HEK293 (cell line): ENCODE measurements around the gene C1orf185.

Experiments used
- CTCF ChIA-PET: fragments of 350-600 bp; formaldehyde crosslinking; extraction: SDS; loops from one replicate; lab custom pipeline; 2021; ENCODE audit warnings: antibody characterized with exemption; lab: Yijun Ruan, JAX
- POLR2A ChIA-PET: fragments of 300-600 bp; formaldehyde crosslinking; extraction: SDS; loops from one replicate; lab custom pipeline; 2020; ENCODE audit warnings: antibody characterized with exemption, inconsistent platforms; lab: Yijun Ruan, JAX
- H3K27ac ChIP-seq: fragments of 200-500 bp; sonication (Bioruptor generic); 2 replicates; pipeline ENCODE4 v1.5.1; 2014; ENCODE audit warnings: low read depth, low read length, control low read depth, inconsistent platforms; ENCODE audit errors: extremely low read depth
- H3K36me3 ChIP-seq, 2 experiments: fragments of 200-500 bp in 1 of 2; sonication (Bioruptor generic) in 1 of 2; 1 replicate in 1 of 2; 2 replicates in 1 of 2; pipeline ENCODE4 v1.5.1; 2014 to 2017; ENCODE audit warnings: inconsistent platforms in 2 of 2, low read length in 2 of 2; ENCODE audit not compliant: control insufficient read depth in 2 of 2, insufficient read depth in 1 of 2
- H3K4me1 ChIP-seq: fragments of 200-500 bp; sonication (Bioruptor generic); 2 replicates; pipeline ENCODE4 v1.5.1; 2014; ENCODE audit warnings: mild to moderate bottlenecking, low read length, inconsistent platforms; ENCODE audit not compliant: control insufficient read depth, insufficient read depth
- H3K4me3 ChIP-seq: 2 replicates; pipeline ENCODE4 v1.5.1; 2011; ENCODE audit warnings: low read depth, mild to moderate bottlenecking, control low read depth, low read length, moderate library complexity
- H3K9me3 ChIP-seq: fragments of 200-500 bp; sonication (Bioruptor generic); 2 replicates; pipeline ENCODE4 v1.5.1; 2014; ENCODE audit warnings: low read depth, low read length, inconsistent platforms; ENCODE audit not compliant: control insufficient read depth, insufficient read depth
- AEBP2 ChIP-seq: fragments of 450-650 bp; formaldehyde crosslinking; IDR thresholded peaks from 2 replicates; pipeline ENCODE4 v1.5.1; 2016; ENCODE audit warnings: missing biosample characterization, missing genetic modification characterization, borderline replicate concordance
- BCL11A ChIP-seq: fragments of 450-650 bp; formaldehyde crosslinking; IDR thresholded peaks from 2 replicates; pipeline ENCODE4 v1.5.1; 2016; ENCODE audit warnings: low read depth, missing biosample characterization, missing genetic modification characterization
- EGR2 ChIP-seq: fragments of 450-650 bp; formaldehyde crosslinking; IDR thresholded peaks from 2 replicates; pipeline ENCODE4 v1.5.1; 2016; ENCODE audit warnings: low read depth, missing biosample characterization, missing genetic modification characterization
- GLIS1 ChIP-seq: fragments of 450-650 bp; formaldehyde crosslinking; IDR thresholded peaks from 2 replicates; pipeline ENCODE4 v1.5.1; 2016; ENCODE audit warnings: missing biosample characterization, missing genetic modification characterization
- KLF16 ChIP-seq: fragments of 450-650 bp; formaldehyde crosslinking; IDR thresholded peaks from 2 replicates; pipeline ENCODE4 v1.5.1; 2017; ENCODE audit warnings: missing biosample characterization, missing genetic modification characterization
- SP3 ChIP-seq: fragments of 450-650 bp; formaldehyde crosslinking; IDR thresholded peaks from 2 replicates; pipeline ENCODE4 v1.5.1; 2016; ENCODE audit warnings: missing biosample characterization, missing genetic modification characterization
- WT1 ChIP-seq: fragments of 450-650 bp; formaldehyde crosslinking; IDR thresholded peaks from 2 replicates; pipeline ENCODE4 v1.5.1; 2016; ENCODE audit warnings: missing biosample characterization, missing genetic modification characterization
- ZFP3 ChIP-seq: fragments of 450-650 bp; formaldehyde crosslinking; IDR thresholded peaks from 2 replicates; pipeline ENCODE4 v1.5.1; 2016; ENCODE audit warnings: low read depth, missing biosample characterization, missing genetic modification characterization
- ZNF202 ChIP-seq: fragments of 450-650 bp; formaldehyde crosslinking; IDR thresholded peaks from 2 replicates; pipeline ENCODE4 v1.5.1; 2016; ENCODE audit warnings: missing biosample characterization, missing genetic modification characterization, borderline replicate concordance
- ZNF292 ChIP-seq: fragments of 450-650 bp; formaldehyde crosslinking; IDR thresholded peaks from 2 replicates; pipeline ENCODE4 v1.5.1; 2016; ENCODE audit warnings: low read depth, missing biosample characterization, missing genetic modification characterization, borderline replicate concordance
- ZNF423 ChIP-seq: fragments of 450-650 bp; formaldehyde crosslinking; IDR thresholded peaks from 2 replicates; pipeline ENCODE4 v1.5.1; 2016; ENCODE audit warnings: missing biosample characterization, missing genetic modification characterization
- ZNF596 ChIP-seq: fragments of 450-650 bp; IDR thresholded peaks from 2 replicates; pipeline ENCODE4 v1.5.0; 2018; ENCODE audit warnings: missing biosample characterization, mild to moderate bottlenecking, missing genetic modification characterization, moderate library complexity
- ZNF624 ChIP-seq: fragments of 450-650 bp; formaldehyde crosslinking; IDR thresholded peaks from 2 replicates; pipeline ENCODE4 v1.5.1; 2017; ENCODE audit warnings: missing biosample characterization, missing genetic modification characterization
- ZNF701 ChIP-seq: fragments of 450-650 bp; formaldehyde crosslinking; IDR thresholded peaks from 2 replicates; pipeline ENCODE4 v1.5.1; 2016; ENCODE audit warnings: missing biosample characterization, missing genetic modification characterization
- ZNF776 ChIP-seq: fragments of 450-650 bp; formaldehyde crosslinking; IDR thresholded peaks from 2 replicates; pipeline ENCODE4 v1.5.0; 2017; ENCODE audit warnings: missing biosample characterization, missing genetic modification characterization, borderline replicate concordance
- ZNF791 ChIP-seq: fragments of 450-650 bp; formaldehyde crosslinking; IDR thresholded peaks from 2 replicates; pipeline ENCODE4 v1.5.1; 2016; ENCODE audit warnings: missing biosample characterization, missing genetic modification characterization
- TF ChIP-seq, protein P1 (sequence below): fragments of 450-650 bp; formaldehyde crosslinking; IDR thresholded peaks from 2 replicates; pipeline ENCODE4 v1.5.1; 2016; ENCODE audit warnings: missing biosample characterization, missing genetic modification characterization
- TF ChIP-seq, protein P2 (sequence below): fragments of 450-650 bp; formaldehyde crosslinking; IDR thresholded peaks from 2 replicates; pipeline ENCODE4 v1.5.1; 2016; ENCODE audit warnings: missing biosample characterization, missing genetic modification characterization, low read depth
- TF ChIP-seq, protein P3 (sequence below): fragments of 450-650 bp; formaldehyde crosslinking; IDR thresholded peaks from 2 replicates; pipeline ENCODE4 v1.5.1; 2016; ENCODE audit warnings: missing biosample characterization, missing genetic modification characterization

Gene C1orf185

GRCh38 chr1:51072043-51072439 lies 30.0 kb upstream of the C1orf185 start:
- TF ChIP-seq ZNF701 (tag by site-specific recombination): no peak
- no peak for TF ChIP-seq SP3 (tag by site-specific recombination)
- TF ChIP-seq WT1: no peak
- no peak for TF ChIP-seq ZNF624 (tag by site-specific recombination)
- no peak for TF ChIP-seq ZNF776
- TF ChIP-seq ZNF791: no peak
- TF ChIP-seq BCL11A (tag by site-specific recombination): no peak
- no peak for TF ChIP-seq EGR2 (tag by site-specific recombination)
- no peak for TF ChIP-seq ZNF292 (tag by site-specific recombination)
- TF ChIP-seq KLF16 (tag by site-specific recombination): no peak
- ChIA-PET POLR2A (no interaction called here), CTCF (interaction anchor here (0.6 kb wide), 1 partner anchor 55 kb away, joined by 5 read pairs; no protein-coding TSS in a partner anchor)
- Histone ChIP-seq H3K27ac (no peak overlapping the region), H3K4me1 (no peaks in the 10 kb centered on the region), H3K9me3 (no peaks in the 10 kb centered on the region), H3K4me3 (no peak overlapping the region), H3K36me3 (no peaks in the 10 kb centered on the region)

- POLR2A ChIA-PET: no interaction called here
- TF ChIP-seq, protein P1, sequence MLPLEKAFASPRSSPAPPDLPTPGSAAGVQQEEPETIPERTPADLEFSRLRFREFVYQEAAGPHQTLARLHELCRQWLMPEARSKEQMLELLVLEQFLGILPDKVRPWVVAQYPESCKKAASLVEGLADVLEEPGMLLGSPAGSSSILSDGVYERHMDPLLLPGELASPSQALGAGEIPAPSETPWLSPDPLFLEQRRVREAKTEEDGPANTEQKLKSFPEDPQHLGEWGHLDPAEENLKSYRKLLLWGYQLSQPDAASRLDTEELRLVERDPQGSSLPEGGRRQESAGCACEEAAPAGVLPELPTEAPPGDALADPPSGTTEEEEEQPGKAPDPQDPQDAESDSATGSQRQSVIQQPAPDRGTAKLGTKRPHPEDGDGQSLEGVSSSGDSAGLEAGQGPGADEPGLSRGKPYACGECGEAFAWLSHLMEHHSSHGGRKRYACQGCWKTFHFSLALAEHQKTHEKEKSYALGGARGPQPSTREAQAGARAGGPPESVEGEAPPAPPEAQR: no peak
- TF ChIP-seq, protein P2, sequence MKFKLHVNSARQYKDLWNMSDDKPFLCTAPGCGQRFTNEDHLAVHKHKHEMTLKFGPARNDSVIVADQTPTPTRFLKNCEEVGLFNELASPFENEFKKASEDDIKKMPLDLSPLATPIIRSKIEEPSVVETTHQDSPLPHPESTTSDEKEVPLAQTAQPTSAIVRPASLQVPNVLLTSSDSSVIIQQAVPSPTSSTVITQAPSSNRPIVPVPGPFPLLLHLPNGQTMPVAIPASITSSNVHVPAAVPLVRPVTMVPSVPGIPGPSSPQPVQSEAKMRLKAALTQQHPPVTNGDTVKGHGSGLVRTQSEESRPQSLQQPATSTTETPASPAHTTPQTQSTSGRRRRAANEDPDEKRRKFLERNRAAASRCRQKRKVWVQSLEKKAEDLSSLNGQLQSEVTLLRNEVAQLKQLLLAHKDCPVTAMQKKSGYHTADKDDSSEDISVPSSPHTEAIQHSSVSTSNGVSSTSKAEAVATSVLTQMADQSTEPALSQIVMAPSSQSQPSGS (tag by site-specific recombination): peak; percentile 53; the same call in 1 of the 2 replicates
- H3K27ac ChIP-seq: no peak overlapping the region
- no peaks in the 10 kb centered on the region for H3K4me1 ChIP-seq
- no peaks in the 10 kb centered on the region for H3K9me3 ChIP-seq
- no peak overlapping the region for H3K4me3 ChIP-seq
- H3K36me3 ChIP-seq: no peaks in the 10 kb centered on the region
- CTCF ChIA-PET: no interaction called here
Measured at GRCh38 chr1:51072651-51073050, 29.4 kb upstream of the C1orf185 start.

DNA sequence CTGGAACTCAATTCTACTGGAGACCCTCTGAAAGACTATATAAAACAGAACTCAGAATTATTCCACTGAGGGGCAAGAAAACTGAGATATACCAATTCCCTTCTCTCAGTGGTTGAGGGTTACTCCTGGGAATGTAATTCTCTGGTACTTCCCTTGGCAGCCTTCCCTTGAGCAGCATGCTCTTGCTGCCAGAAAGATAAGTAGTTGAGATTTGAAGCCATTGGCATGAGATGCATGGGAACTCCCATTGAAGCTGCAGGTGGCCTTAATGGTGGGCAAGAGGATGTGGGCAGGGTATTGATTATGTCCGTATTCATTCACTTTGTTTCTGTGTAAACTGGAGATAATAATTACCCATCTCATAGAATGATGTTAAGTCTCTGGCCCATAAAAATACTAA lies 28.6 kb upstream of the C1orf185 start:
- H3K36me3 ChIP-seq: no peaks in the 10 kb centered on the region
- no peaks in the 10 kb centered on the region for H3K9me3 ChIP-seq
- H3K4me3 ChIP-seq: no peak overlapping the region
- POLR2A ChIA-PET: no interaction called here
- H3K4me1 ChIP-seq: no peaks in the 10 kb centered on the region
- H3K27ac ChIP-seq: no peak overlapping the region
- TF ChIP-seq ZFP3 (tag by site-specific recombination) (no peak), ZNF596 (tag by site-specific recombination) (no peak), GLIS1 (tag by site-specific recombination) (no peak), AEBP2 (tag by site-specific recombination) (no peak), BCL11A (tag by site-specific recombination) (no peak), ZNF423 (tag by site-specific recombination) (no peak), ZNF202 (no peak)
- TF ChIP-seq, protein P3, sequence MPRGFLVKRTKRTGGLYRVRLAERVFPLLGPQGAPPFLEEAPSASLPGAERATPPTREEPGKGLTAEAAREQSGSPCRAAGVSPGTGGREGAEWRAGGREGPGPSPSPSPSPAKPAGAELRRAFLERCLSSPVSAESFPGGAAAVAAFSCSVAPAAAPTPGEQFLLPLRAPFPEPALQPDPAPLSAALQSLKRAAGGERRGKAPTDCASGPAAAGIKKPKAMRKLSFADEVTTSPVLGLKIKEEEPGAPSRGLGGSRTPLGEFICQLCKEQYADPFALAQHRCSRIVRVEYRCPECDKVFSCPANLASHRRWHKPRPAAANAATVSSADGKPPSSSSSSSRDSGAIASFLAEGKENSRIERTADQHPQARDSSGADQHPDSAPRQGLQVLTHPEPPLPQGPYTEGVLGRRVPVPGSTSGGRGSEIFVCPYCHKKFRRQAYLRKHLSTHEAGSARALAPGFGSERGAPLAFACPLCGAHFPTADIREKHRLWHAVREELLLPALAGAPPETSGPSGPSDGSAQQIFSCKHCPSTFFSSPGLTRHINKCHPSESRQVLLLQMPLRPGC (tag by site-specific recombination): no peak
- CTCF ChIA-PET: no interaction called here
